Measurements from ENCODE around the gene PCDHGB6.
"Not testable (repeated sequence)": the region's sequence is repeated elsewhere in the genome, so short reads cannot be mapped to it uniquely, and the experiment has no call there.

Gene PCDHGB6

DNA sequence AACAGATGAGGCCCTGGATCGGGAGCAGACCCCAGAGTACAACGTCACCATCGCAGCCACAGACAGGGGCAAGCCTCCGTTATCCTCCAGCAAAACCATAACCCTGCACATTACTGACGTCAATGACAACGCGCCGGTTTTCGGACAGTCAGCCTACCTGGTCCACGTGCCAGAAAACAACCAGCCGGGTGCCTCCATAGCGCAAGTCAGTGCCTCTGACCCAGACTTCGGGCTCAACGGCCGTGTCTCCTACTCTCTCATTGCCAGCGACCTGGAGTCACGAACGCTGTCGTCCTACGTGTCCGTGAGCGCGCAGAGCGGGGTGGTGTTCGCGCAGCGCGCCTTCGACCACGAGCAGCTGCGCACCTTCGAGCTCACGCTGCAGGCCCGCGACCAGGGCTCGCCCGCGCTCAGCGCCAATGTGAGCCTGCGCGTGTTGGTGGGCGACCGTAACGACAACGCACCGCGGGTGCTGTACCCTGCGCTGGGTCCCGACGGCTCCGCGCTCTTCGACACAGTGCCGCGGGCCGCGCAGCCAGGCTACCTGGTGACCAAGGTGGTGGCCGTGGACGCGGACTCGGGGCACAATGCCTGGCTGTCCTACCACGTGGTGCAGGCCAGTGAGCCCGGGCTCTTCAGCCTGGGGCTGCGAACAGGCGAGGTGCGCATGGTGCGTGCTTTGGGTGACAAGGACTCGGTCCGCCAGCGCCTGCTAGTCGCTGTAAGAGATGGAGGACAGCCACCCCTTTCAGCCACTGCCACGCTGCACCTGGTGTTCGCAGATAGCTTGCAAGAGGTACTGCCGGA, 11.5 kb downstream of the PCDHGB6 start:
- DNase-seq (ENCODE audit: low read depth in 1 of 2, low spot score in 1 of 2), result no peak
- no peak for TF ChIP-seq JUND (IDR thresholded peaks at IDR 0.05; ENCODE audit: low read depth)
- in situ Hi-C loops (cut with HindIII; ENCODE audit: low pct_unique_long_range_greater_than_20kb, low sequenced_read_pairs), result no loop called here

GRCh38 chr5:141420855-141421488, 13.2 kb downstream of the PCDHGB6 start, which contains the start of gene PCDHGA11:
Gene PCDHGA11, plus strand, starts transcription at chr5:141421051. Its CDS starts 177 bp downstream, at chr5:141421228.
- no peak for TF ChIP-seq JUND (IDR thresholded peaks at IDR 0.05; ENCODE audit: low read depth)
- in situ Hi-C loops (cut with HindIII; ENCODE audit: low pct_unique_long_range_greater_than_20kb, low sequenced_read_pairs), result no loop called here
- DNase-seq (ENCODE audit: low read depth in 1 of 2, low spot score in 1 of 2), result no peak

- in situ Hi-C loops (cut with HindIII; ENCODE audit: low pct_unique_long_range_greater_than_20kb, low sequenced_read_pairs), result no loop called here
Measured at GRCh38 chr5:141421489-141421855, 13.7 kb downstream of the PCDHGB6 start.

DNA sequence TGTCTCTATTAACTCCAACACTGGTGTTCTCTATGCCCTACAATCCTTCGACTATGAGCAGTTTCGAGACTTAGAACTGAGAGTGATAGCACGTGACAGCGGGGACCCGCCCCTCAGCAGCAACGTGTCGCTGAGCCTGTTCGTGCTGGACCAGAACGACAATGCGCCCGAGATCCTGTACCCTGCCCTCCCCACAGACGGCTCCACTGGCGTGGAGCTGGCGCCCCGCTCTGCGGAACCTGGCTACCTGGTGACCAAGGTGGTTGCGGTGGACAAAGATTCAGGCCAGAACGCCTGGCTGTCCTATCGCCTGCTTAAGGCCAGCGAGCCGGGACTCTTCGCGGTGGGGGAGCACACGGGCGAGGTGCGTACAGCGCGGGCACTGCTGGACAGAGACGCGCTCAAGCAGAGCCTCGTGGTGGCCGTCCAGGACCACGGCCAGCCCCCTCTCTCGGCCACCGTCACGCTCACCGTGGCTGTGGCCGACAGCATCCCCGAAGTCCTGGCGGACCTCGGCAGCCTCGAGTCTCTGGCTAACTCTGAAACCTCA, 15.0 kb downstream of the PCDHGB6 start:
- in situ Hi-C loops (cut with HindIII; ENCODE audit: low pct_unique_long_range_greater_than_20kb, low sequenced_read_pairs), result no loop called here
- no peak for DNase-seq (ENCODE audit: low read depth in 1 of 2, low spot score in 1 of 2)
- no peak for TF ChIP-seq JUND (IDR thresholded peaks at IDR 0.05; ENCODE audit: low read depth)

More at GRCh38 chr5:141421489-141421855, 13.7 kb downstream of the PCDHGB6 start:
- TF ChIP-seq JUND (IDR thresholded peaks at IDR 0.05; ENCODE audit: low read depth), result no peak
- DNase-seq (ENCODE audit: low read depth in 1 of 2, low spot score in 1 of 2), result no peak

GRCh38 chr5:141427783-141428426, 20.1 kb downstream of the PCDHGB6 start:
- in situ Hi-C loops (cut with HindIII; ENCODE audit: low pct_unique_long_range_greater_than_20kb, low sequenced_read_pairs), result no loop called here
- DNase-seq (ENCODE audit: low read depth in 1 of 2, low spot score in 1 of 2), result no peak

GRCh38 chr5:141430332-141431113, 22.7 kb downstream of the PCDHGB6 start, which contains the start of gene PCDHGA12:
Gene PCDHGA12, plus strand, starts transcription at chr5:141430507. Its CDS starts 253 bp downstream, at chr5:141430760.
- in situ Hi-C loops (cut with HindIII; ENCODE audit: low pct_unique_long_range_greater_than_20kb, low sequenced_read_pairs), result no loop called here
- no peak for DNase-seq (ENCODE audit: low read depth in 1 of 2, low spot score in 1 of 2)
- TF ChIP-seq JUND (IDR thresholded peaks at IDR 0.05; ENCODE audit: low read depth), result no peak

More at GRCh38 chr5:141427783-141428426, 20.1 kb downstream of the PCDHGB6 start:
- TF ChIP-seq JUND (IDR thresholded peaks at IDR 0.05; ENCODE audit: low read depth), result no peak

DNA sequence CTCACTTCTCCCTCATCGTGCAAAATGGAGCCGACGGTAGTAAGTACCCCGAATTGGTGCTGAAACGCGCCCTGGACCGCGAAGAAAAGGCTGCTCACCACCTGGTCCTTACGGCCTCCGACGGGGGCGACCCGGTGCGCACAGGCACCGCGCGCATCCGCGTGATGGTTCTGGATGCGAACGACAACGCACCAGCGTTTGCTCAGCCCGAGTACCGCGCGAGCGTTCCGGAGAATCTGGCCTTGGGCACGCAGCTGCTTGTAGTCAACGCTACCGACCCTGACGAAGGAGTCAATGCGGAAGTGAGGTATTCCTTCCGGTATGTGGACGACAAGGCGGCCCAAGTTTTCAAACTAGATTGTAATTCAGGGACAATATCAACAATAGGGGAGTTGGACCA, 23.5 kb downstream of the PCDHGB6 start:
- DNase-seq (ENCODE audit: low read depth in 1 of 2, low spot score in 1 of 2), result no peak
- in situ Hi-C loops (cut with HindIII; ENCODE audit: low pct_unique_long_range_greater_than_20kb, low sequenced_read_pairs), result no loop called here
- TF ChIP-seq JUND (IDR thresholded peaks at IDR 0.05; ENCODE audit: low read depth), result no peak

- in situ Hi-C loops (cut with HindIII; ENCODE audit: low pct_unique_long_range_greater_than_20kb, low sequenced_read_pairs); DNase-seq (ENCODE audit: low read depth in 1 of 2, low spot score in 1 of 2): not testable (repeated sequence)
Measured at GRCh38 chr5:141432308-141432707, 24.5 kb downstream of the PCDHGB6 start.

DNA sequence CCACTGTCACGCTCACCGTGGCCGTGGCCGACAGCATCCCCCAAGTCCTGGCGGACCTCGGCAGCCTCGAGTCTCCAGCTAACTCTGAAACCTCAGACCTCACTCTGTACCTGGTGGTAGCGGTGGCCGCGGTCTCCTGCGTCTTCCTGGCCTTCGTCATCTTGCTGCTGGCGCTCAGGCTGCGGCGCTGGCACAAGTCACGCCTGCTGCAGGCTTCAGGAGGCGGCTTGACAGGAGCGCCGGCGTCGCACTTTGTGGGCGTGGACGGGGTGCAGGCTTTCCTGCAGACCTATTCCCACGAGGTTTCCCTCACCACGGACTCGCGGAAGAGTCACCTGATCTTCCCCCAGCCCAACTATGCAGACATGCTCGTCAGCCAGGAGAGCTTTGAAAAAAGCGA, 24.9 kb downstream of the PCDHGB6 start:
- DNase-seq (ENCODE audit: low read depth in 1 of 2, low spot score in 1 of 2); in situ Hi-C loops (cut with HindIII; ENCODE audit: low pct_unique_long_range_greater_than_20kb, low sequenced_read_pairs): not testable (repeated sequence)

GRCh38 chr5:141434006-141434405, 26.2 kb downstream of the PCDHGB6 start:
- in situ Hi-C loops (cut with HindIII; ENCODE audit: low pct_unique_long_range_greater_than_20kb, low sequenced_read_pairs), result no loop called here
- TF ChIP-seq JUND (IDR thresholded peaks at IDR 0.05; ENCODE audit: low read depth), result no peak

GRCh38 chr5:141437221-141437620, 29.4 kb downstream of the PCDHGB6 start:
- TF ChIP-seq JUND (IDR thresholded peaks at IDR 0.05; ENCODE audit: low read depth), result no peak
- in situ Hi-C loops (cut with HindIII; ENCODE audit: low pct_unique_long_range_greater_than_20kb, low sequenced_read_pairs), result no loop called here
- no peak for DNase-seq (ENCODE audit: low read depth in 1 of 2, low spot score in 1 of 2)

More at GRCh38 chr5:141434006-141434405, 26.2 kb downstream of the PCDHGB6 start:
- no peak for DNase-seq (ENCODE audit: low read depth in 1 of 2, low spot score in 1 of 2)
